A549 (cell line): Measurements from ENCODE around the gene ANKRD55. TPM values are rescaled to one million over a fixed set of nuclear protein-coding genes. Genes with fewer than 3 reads are reported as not detected.

ENCODE experiments used
- ATAC-seq, 2 experiments: fragments of 200-7000 bp in 1 of 2; fragments of >200 bp in 1 of 2; cut with Nextera tagmentation in 1 of 2; cut with Tn5 transposase in 1 of 2; 3 replicates each; pipeline versions ENCODE4 v1.8.0 to v1.9.1; 2018 to 2020; ENCODE audit warnings: mild to moderate bottlenecking in 1 of 2, moderate library complexity in 1 of 2
- CTCF ChIA-PET: fragments of 300-600 bp; sonication (Branson Sonifier 250); formaldehyde crosslinking; extraction: SDS; loops from one replicate; lab custom pipeline; 2021; ENCODE audit warnings: antibody characterized with exemption, inconsistent platforms; lab: Yijun Ruan, JAX
- POLR2A ChIA-PET: fragments of 350-600 bp; formaldehyde crosslinking; extraction: SDS; loops from one replicate; lab custom pipeline; 2021; ENCODE audit warnings: antibody characterized with exemption, inconsistent platforms; lab: Yijun Ruan, JAX
- DNase-seq, 2 experiments: peaks; one replicate each; pipeline versions ENCODE4 v3.0.0 to v3.0.0-alpha.2; 2011 to 2016; ENCODE audit warnings: low read depth in 1 of 2, low spot score in 1 of 2
- FAIRE-seq: peaks from 2 replicates; lab custom pipeline; 2011; peaks lifted over from hg19 to GRCh38; lab: Jason Lieb, UNC
- H3K27ac ChIP-seq, 2 experiments: fragments of >200 bp; sonication (Bioruptor Twin); formaldehyde crosslinking; 3 replicates each; pipeline ENCODE4 v1.5.1; 2016 to 2017
- H3K4me1 ChIP-seq: fragments of >200 bp; sonication (Bioruptor Twin); formaldehyde crosslinking; 3 replicates; pipeline ENCODE4 v1.6.1; 2016
- H3K4me2 ChIP-seq: fragments of >200 bp; sonication (Bioruptor Twin); formaldehyde crosslinking; 3 replicates; pipeline ENCODE4 v1.6.1; 2016
- H3K4me3 ChIP-seq: fragments of >200 bp; sonication (Bioruptor Twin); formaldehyde crosslinking; 3 replicates; pipeline ENCODE4 v1.5.1; 2016
- H3K9me3 ChIP-seq: fragments of >200 bp; sonication (Bioruptor Twin); formaldehyde crosslinking; 3 replicates; pipeline ENCODE4 v1.6.1; 2016
- BHLHE40 ChIP-seq: IDR thresholded peaks from 2 replicates; pipeline ENCODE4 v1.6.1; 2012; ENCODE audit warnings: low read depth, low read length, inconsistent platforms
- CBX2 ChIP-seq: fragments of 200-600 bp; sonication (generic); IDR thresholded peaks from 2 replicates; pipeline ENCODE4 v1.6.1; 2016; ENCODE audit warnings: low read depth, mild to moderate bottlenecking, borderline replicate concordance
- EHF ChIP-seq: fragments of 250-450 bp; sonication (Bioruptor Pico); IDR thresholded peaks from 2 replicates; pipeline ENCODE4 v1.5.0; 2020; ENCODE audit warnings: mild to moderate bottlenecking
- FOSL2 ChIP-seq, 2 experiments: fragments of 450-650 bp in 1 of 2; fragments of >200 bp in 1 of 2; sonication (Bioruptor Twin) in 1 of 2; formaldehyde crosslinking; IDR thresholded peaks; 2 replicates each; pipeline versions ENCODE4 v1.5.0 to v1.6.1; 2016 to 2020; ENCODE audit warnings: mild to moderate bottlenecking in 1 of 2, moderate library complexity in 1 of 2
- GATA3 ChIP-seq: IDR thresholded peaks from 2 replicates; pipeline ENCODE4 v1.6.1; 2012; ENCODE audit warnings: borderline replicate concordance
- HDAC2 ChIP-seq: fragments of 200-600 bp; sonication (generic); IDR thresholded peaks from 2 replicates; pipeline ENCODE4 v1.6.1; 2016
- HOXA7 ChIP-seq: fragments of 250-450 bp; sonication (Bioruptor Pico); IDR thresholded peaks from 2 replicates; pipeline ENCODE4 v1.5.0; 2020; ENCODE audit warnings: mild to moderate bottlenecking, moderate library complexity
- JUNB ChIP-seq: fragments of >200 bp; sonication (Bioruptor Twin); formaldehyde crosslinking; IDR thresholded peaks from 2 replicates; pipeline ENCODE4 v1.6.1; 2016
- MAZ ChIP-seq: fragments of 150-350 bp; IDR thresholded peaks from 2 replicates; pipeline ENCODE4 v1.6.1; 2014; ENCODE audit warnings: antibody characterized with exemption, low read depth, low read length, borderline replicate concordance
- NPAS2 ChIP-seq: fragments of 250-450 bp; sonication (Bioruptor Pico); IDR thresholded peaks from 2 replicates; pipeline ENCODE4 v1.8.0; 2022; ENCODE audit warnings: mild to moderate bottlenecking, moderate library complexity, borderline replicate concordance
- RAD21 ChIP-seq, 2 experiments: fragments of >200 bp in 1 of 2; sonication (Bioruptor Twin) in 1 of 2; formaldehyde crosslinking in 1 of 2; IDR thresholded peaks in 1 of 2; conservative IDR thresholded peaks in 1 of 2; 2 replicates in 1 of 2; 3 replicates in 1 of 2; pipeline ENCODE4 v1.6.1; 2012 to 2018; ENCODE audit warnings: inconsistent platforms in 1 of 2
- RNF2 ChIP-seq: fragments of 200-600 bp; sonication (generic); IDR thresholded peaks from 2 replicates; pipeline ENCODE4 v1.6.1; 2016; ENCODE audit warnings: low read depth, mild to moderate bottlenecking, antibody characterized with exemption, moderate library complexity, borderline replicate concordance
- ZFP36 ChIP-seq: fragments of 450-650 bp; IDR thresholded peaks from 2 replicates; pipeline ENCODE4 v1.6.1; 2014; ENCODE audit warnings: borderline replicate concordance; ENCODE audit not compliant: partially characterized antibody
- ZNF302 ChIP-seq: fragments of 250-450 bp; sonication (Bioruptor Pico); IDR thresholded peaks from 2 replicates; pipeline ENCODE4 v1.9.0; 2021; ENCODE audit warnings: inconsistent platforms, mild to moderate bottlenecking, moderate library complexity
- WGBS: methylation state at CpG from one replicate; pipeline ENCODE4 v1.1.6; 2017; ENCODE audit errors: missing lambda C conversion rate; 5-methylcytosine and 5-hydroxymethylcytosine counted together
- polyA plus RNA-seq, 4 experiments: library from polyadenylated mRNA; depleted of rRNA in 3 of 4; stranded (reverse); fragments of >200 nt; fragmentation: RNase III in 1 of 4; extraction: RNeasy Plus Mini Kit Qiagen cat#74134 plus additional on column Dnase treatment in 1 of 4; gene quantifications; 2 replicates in 3 of 4; 3 replicates in 1 of 4; pipeline ENCODE4 v1.2.3, GENCODE V29; 2011 to 2017
- small RNA-seq, 6 experiments: library from RNA; depleted of rRNA; stranded (forward); fragments of <200 nt; gene quantifications; one replicate each; pipeline ENCODE3, GENCODE V24; 2012
- TF ChIP-seq, protein P1 (sequence below): fragments of 200-600 bp; sonication (generic); IDR thresholded peaks from 2 replicates; pipeline ENCODE4 v1.6.1; 2016; ENCODE audit warnings: antibody characterized with exemption, mild to moderate bottlenecking, moderate library complexity

ANKRD55 gene
- polyA plus RNA-seq, 2 of the 4 experiments (the other 2 are of a cell fraction) = 0.10 to 0.30 TPM

DNA sequence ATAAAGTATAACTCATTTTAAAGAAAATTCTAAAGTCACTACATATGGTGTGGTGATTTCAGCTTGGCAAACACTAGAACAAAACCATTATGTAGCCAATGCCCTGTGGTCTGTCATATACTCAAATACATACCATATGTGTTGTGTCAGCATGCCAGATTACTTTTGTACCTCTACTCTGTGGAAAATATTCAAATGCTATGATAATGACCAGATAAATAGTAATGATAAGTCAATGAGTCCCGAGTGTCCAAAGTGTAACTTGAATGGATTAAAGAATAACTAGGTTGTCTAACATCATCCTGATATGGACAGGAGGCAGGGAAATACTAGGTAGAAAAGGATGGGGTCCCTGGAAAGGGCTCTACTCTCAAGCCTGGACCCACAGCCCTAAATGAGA, 180.4 kb downstream of the ANKRD55 start:
- POLR2A ChIA-PET = interaction anchor here (0.5 kb wide), 1 partner anchor 116 kb away, joined by 4 read pairs; no protein-coding TSS in a partner anchor
- Histone ChIP-seq H3K9me3 (peaks cover 13% of the 10 kb centered on the region), H3K4me3 (no peak overlapping the region), H3K4me1 (peaks cover 27% of the 10 kb centered on the region), H3K27ac (0 out of 6 replicates have a peak overlapping the region, but pooled peaks of 1 of the 2 experiments have one; percentile 29), H3K4me2 (no peak overlapping the region)
- FAIRE-seq (no peak), DNase-seq (no peak), ATAC-seq (no peak)
- no peak for TF ChIP-seq RNF2
- TF ChIP-seq, protein P1, sequence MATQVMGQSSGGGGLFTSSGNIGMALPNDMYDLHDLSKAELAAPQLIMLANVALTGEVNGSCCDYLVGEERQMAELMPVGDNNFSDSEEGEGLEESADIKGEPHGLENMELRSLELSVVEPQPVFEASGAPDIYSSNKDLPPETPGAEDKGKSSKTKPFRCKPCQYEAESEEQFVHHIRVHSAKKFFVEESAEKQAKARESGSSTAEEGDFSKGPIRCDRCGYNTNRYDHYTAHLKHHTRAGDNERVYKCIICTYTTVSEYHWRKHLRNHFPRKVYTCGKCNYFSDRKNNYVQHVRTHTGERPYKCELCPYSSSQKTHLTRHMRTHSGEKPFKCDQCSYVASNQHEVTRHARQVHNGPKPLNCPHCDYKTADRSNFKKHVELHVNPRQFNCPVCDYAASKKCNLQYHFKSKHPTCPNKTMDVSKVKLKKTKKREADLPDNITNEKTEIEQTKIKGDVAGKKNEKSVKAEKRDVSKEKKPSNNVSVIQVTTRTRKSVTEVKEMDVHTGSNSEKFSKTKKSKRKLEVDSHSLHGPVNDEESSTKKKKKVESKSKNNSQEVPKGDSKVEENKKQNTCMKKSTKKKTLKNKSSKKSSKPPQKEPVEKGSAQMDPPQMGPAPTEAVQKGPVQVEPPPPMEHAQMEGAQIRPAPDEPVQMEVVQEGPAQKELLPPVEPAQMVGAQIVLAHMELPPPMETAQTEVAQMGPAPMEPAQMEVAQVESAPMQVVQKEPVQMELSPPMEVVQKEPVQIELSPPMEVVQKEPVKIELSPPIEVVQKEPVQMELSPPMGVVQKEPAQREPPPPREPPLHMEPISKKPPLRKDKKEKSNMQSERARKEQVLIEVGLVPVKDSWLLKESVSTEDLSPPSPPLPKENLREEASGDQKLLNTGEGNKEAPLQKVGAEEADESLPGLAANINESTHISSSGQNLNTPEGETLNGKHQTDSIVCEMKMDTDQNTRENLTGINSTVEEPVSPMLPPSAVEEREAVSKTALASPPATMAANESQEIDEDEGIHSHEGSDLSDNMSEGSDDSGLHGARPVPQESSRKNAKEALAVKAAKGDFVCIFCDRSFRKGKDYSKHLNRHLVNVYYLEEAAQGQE = no peak
- no peak for TF ChIP-seq EHF (CRISPR knock-in tag)
- TF ChIP-seq MAZ = no peak
- no peak for TF ChIP-seq CBX2
- no peak for TF ChIP-seq ZNF302 (CRISPR knock-in tag)
- no peak for TF ChIP-seq HDAC2
- TF ChIP-seq HOXA7 (CRISPR knock-in tag) = no peak
- no peak for TF ChIP-seq JUNB
- TF ChIP-seq BHLHE40 = no peak
- TF ChIP-seq FOSL2 (IDR thresholded peaks at IDR 0.05) = no peak
- TF ChIP-seq FOSL2 (CRISPR knock-in tag; IDR thresholded peaks at IDR 0.05) = no peak
- TF ChIP-seq RAD21 (conservative IDR thresholded peaks at IDR 0.05 in 1 of 2, IDR thresholded peaks at IDR 0.05 in 1 of 2) = no peak
- no peak for TF ChIP-seq ZFP36
- 34% methylated on average over 1 of the region's 1 CpG for WGBS
- CTCF ChIA-PET = interaction anchor here (0.8 kb wide), 1 partner anchor 11 kb away, joined by 3 read pairs; no protein-coding TSS in a partner anchor

DNA sequence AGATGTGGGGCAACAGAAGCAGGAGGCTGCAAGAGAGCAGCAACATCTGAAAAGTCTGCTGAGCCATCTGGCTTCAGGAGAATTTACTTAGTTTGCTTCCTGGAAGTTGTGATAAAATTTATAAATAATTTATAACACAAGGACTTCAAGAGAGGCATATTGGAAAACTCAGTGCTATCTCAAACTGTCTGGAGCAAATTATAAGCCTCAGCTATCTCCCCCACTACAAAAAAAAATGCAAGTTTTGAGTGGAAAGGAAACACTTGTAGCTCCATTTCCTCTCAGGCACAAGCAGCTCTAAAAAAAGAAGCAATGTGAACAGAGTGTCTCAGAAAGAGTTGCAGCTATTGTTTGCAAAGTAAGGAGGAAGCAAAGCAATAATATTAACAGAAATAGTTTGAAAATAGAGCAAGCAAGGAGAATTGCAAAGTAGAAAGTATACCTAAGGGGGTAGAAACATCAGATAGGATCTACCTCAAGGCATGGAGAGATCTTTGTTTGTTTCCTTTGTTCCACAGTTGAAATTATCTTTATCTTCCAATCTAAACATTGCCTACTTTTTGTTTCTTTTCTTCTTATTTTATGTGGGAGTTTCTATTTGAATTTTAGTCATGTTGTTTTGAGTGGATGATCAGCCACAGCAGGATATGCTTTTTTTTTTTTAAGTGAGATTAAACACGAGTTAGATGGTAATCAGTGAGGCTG, 182.4 kb downstream of the ANKRD55 start:
- Histone ChIP-seq H3K27ac (peak overlapping the region; percentile 52 to 67), H3K4me1 (peaks cover 23% of the 10 kb centered on the region), H3K4me2 (peak overlapping the region; percentile 35), H3K4me3 (no peak overlapping the region), H3K9me3 (peaks cover 13% of the 10 kb centered on the region)
- POLR2A ChIA-PET = interaction anchor here (0.6 to 1.4 kb wide), 2 partner anchors 49 to 56 kb away, joined by 3 to 5 read pairs; partner anchors contain the start of gene IL6ST
- ATAC-seq = no peak; a peak in 2 of 6 replicates
- no peak for FAIRE-seq
- CTCF ChIA-PET = interaction anchor here (1.3 kb wide), 1 partner anchor 220 kb away, joined by 3 read pairs; no protein-coding TSS in a partner anchor
- WGBS = 6% methylated on average over 1 of the region's 1 CpG
- TF ChIP-seq GATA3 = peak; percentile 40; the same call in 1 of the 2 replicates
- TF ChIP-seq NPAS2 (CRISPR knock-in tag) = no peak
- DNase-seq = no peak

Small RNAs within 50 kb of the gene (small RNA-seq; reads per million reads assigned to genes)
- gene RNA5SP184 (0 to 0.16 (median 0) reads per million in 6 experiments), gene RNA5SP185 (0 to 33.9 (median 4.1) reads per million in 6 experiments), gene RNU6-299P (0 reads per million in 6 experiments)

Other genes starting within 250 kb of the ANKRD55 start
- gene IL6ST, start 238.4 kb downstream of the ANKRD55 start, polyA plus RNA-seq (2011; rRNA removed) = 183 and 198 TPM in 2 replicates
- gene IL6ST, start 238.4 kb downstream of the ANKRD55 start, polyA plus RNA-seq (2017; fragmentation: RNase III; extraction: RNeasy Plus Mini Kit Qiagen cat#74134 plus additional on column Dnase treatment) = 45.1 to 53.9 TPM (median 46.2 TPM) in 3 replicates